Kasumi-1 (cell line): Measurements from ENCODE around the gene ZNF526.

Experiments used
- DNase-seq, 2 experiments: peaks; one replicate each; lab custom pipeline; 2025; lab: John Stamatoyannopoulos, UW

Gene ZNF526

GRCh38 chr19:42197375-42197817 lies 22.7 kb upstream of the ZNF526 start:
- DNase-seq = peak; percentile 35 to 37

GRCh38 chr19:42198676-42199439 lies 21.3 kb upstream of the ZNF526 start:
- peak in 1 of 2 experiments; percentile 35 for DNase-seq

- DNase-seq = no peak
These were observed 20.5 kb upstream of the ZNF526 start for GRCh38 chr19:42199440-42200115.

GRCh38 chr19:42200116-42200715 lies 19.9 kb upstream of the ZNF526 start:
- DNase-seq = no peak

- DNase-seq = peak; percentile 86 to 89
These were observed 18.4 kb upstream of the ZNF526 start for GRCh38 chr19:42201489-42202289.

GRCh38 chr19:42202290-42202880 lies 17.7 kb upstream of the ZNF526 start:
- DNase-seq = no peak

GRCh38 chr19:42203700-42204099 lies 16.4 kb upstream of the ZNF526 start:
- DNase-seq = no peak

GRCh38 chr19:42204664-42205063 lies 15.4 kb upstream of the ZNF526 start:
- no peak for DNase-seq

GRCh38 chr19:42206871-42207755 lies 13.0 kb upstream of the ZNF526 start:
- DNase-seq = no peak

GRCh38 chr19:42207767-42208271 lies 12.3 kb upstream of the ZNF526 start:
- DNase-seq = peak; percentile 25 to 44

- DNase-seq = no peak
These were observed 11.5 kb upstream of the ZNF526 start for GRCh38 chr19:42208612-42209011.

GRCh38 chr19:42212886-42213285 lies 7.2 kb upstream of the ZNF526 start:
- no peak for DNase-seq

- DNase-seq = no peak
These were observed 5.2 kb upstream of the ZNF526 start for GRCh38 chr19:42214810-42215485.

- no peak for DNase-seq
These were observed 3.2 kb upstream of the ZNF526 start for GRCh38 chr19:42216653-42217519.

GRCh38 chr19:42217520-42218437 lies 2.3 kb upstream of the ZNF526 start, which contains the start of gene DEDD2:
DEDD2 (minus strand) TSS chr19:42217677; CDS start chr19:42217007, 670 bp downstream.
- DNase-seq = peak; percentile 84 to 87

GRCh38 chr19:42220751-42221097 lies 612 bp downstream of the ZNF526 start:
- no peak for DNase-seq

GRCh38 chr19:42224940-42225717 lies 5.0 kb downstream of the ZNF526 start:
- DNase-seq = no peak
